MM.1S (cell line): ENCODE results near the gene GPD1.

ENCODE experiments used
- CTCF ChIP-seq: fragments of 300-600 bp; sonication (generic); IDR thresholded peaks from 2 replicates; pipeline ENCODE4 v1.5.1; 2016; ENCODE audit warnings: antibody characterized with exemption, low read length, mixed read lengths
- EZH2 ChIP-seq: fragments of 300-600 bp; sonication (generic); optimal IDR thresholded peaks from 2 replicates; pipeline ENCODE3; 2017; ENCODE audit warnings: low read depth, mild to moderate bottlenecking, antibody characterized with exemption, low read length, mixed read lengths
- EZH2phosphoT487 ChIP-seq: fragments of 300-600 bp; sonication (generic); IDR thresholded peaks from 2 replicates; pipeline ENCODE4 v1.6.1; 2018; ENCODE audit warnings: antibody characterized with exemption, low read length

- TF ChIP-seq CTCF (no peak), EZH2 (no peak), EZH2phosphoT487 (no peak)
These were observed 53.5 kb downstream of the GPD1 start for GRCh38 chr12:50157259-50157658.
